Endodermal cell (in vitro differentiated cells): Measurements from ENCODE around the gene RBP4. TPM values are rescaled to one million over a fixed set of nuclear protein-coding genes. Genes with fewer than 3 reads are reported as not detected.

Experiments
- DNase-seq: peaks from one replicate; pipeline ENCODE4 v3.0.0-alpha.2; 2017
- H3K27ac ChIP-seq: 2 replicates; pipeline ENCODE4 v1.5.1; 2013; ENCODE audit warnings: mild to moderate bottlenecking, low read depth, low read length, moderate library complexity
- H3K27me3 ChIP-seq: 2 replicates; pipeline ENCODE4 v1.6.1; 2013; ENCODE audit warnings: mild to moderate bottlenecking, low read length, moderate library complexity; ENCODE audit not compliant: insufficient read depth, control insufficient read depth, poor library complexity, severe bottlenecking
- H3K36me3 ChIP-seq: 2 replicates; pipeline ENCODE4 v1.7.0; 2013; ENCODE audit warnings: mild to moderate bottlenecking, low read length, moderate library complexity; ENCODE audit not compliant: control insufficient read depth, insufficient read depth
- H3K4me1 ChIP-seq: one replicate; pipeline ENCODE4 v1.7.0; 2013; ENCODE audit warnings: low read length; ENCODE audit not compliant: control insufficient read depth, insufficient read depth
- H3K4me3 ChIP-seq: 2 replicates; pipeline ENCODE4 v1.5.1; 2013; ENCODE audit warnings: mild to moderate bottlenecking, low read length, moderate library complexity
- H3K9ac ChIP-seq: 2 replicates; pipeline ENCODE4 v1.6.1; 2013; ENCODE audit warnings: mild to moderate bottlenecking, low read length, moderate library complexity; ENCODE audit not compliant: poor library complexity, severe bottlenecking; ENCODE audit errors: extremely low read depth
- H3K9me3 ChIP-seq: 2 replicates; pipeline ENCODE4 v1.6.1; 2013; ENCODE audit warnings: mild to moderate bottlenecking, low read length, moderate library complexity; ENCODE audit not compliant: control insufficient read depth
- H3K27ac Mint-ChIP-seq: 2 replicates; pipeline ENCODE4 v1.8.0; 2020; ENCODE audit warnings: mixed read lengths
- H3K27me3 Mint-ChIP-seq: 2 replicates; pipeline ENCODE4 v1.8.0; 2021; ENCODE audit warnings: mild to moderate bottlenecking, mixed read lengths; ENCODE audit not compliant: insufficient read depth
- H3K36me3 Mint-ChIP-seq: 2 replicates; pipeline ENCODE4 v1.8.0; 2020; ENCODE audit warnings: low read depth, mixed read lengths
- H3K4me1 Mint-ChIP-seq: 2 replicates; pipeline ENCODE4 v1.8.0; 2020; ENCODE audit warnings: mixed read lengths
- H3K4me3 Mint-ChIP-seq: 2 replicates; pipeline ENCODE4 v1.8.0; 2020; ENCODE audit warnings: mild to moderate bottlenecking, moderate library complexity, mixed read lengths
- H3K9me3 Mint-ChIP-seq: 2 replicates; pipeline ENCODE4 v1.8.0; 2020; ENCODE audit warnings: mild to moderate bottlenecking, mixed read lengths
- CTCF ChIP-seq: fragments of 200-600 bp; sonication (generic); conservative IDR thresholded peaks from 2 replicates; pipeline ENCODE4 v1.5.0; 2021; ENCODE audit warnings: antibody characterized with exemption, mild to moderate bottlenecking
- WGBS, 2 experiments: methylation state at CpG; one replicate each; pipeline versions ENCODE4 v1.1.5 to v1.1.7; 2013; ENCODE audit warnings: missing lambda C conversion rate in 2 of 2, mixed read lengths in 1 of 2; ENCODE audit not compliant: insufficient coverage in 1 of 2, insufficient read length in 1 of 2; 5-methylcytosine and 5-hydroxymethylcytosine counted together
- total RNA-seq, 2 donors: library from RNA; stranded (reverse); fragmentation: NEBNext Ultra II Directional in 1 of 2; extraction: Animal tissue kit (Norgen Biotek cat#: 25700) in 1 of 2; gene quantifications; 2 replicates in 1 of 2; 3 replicates in 1 of 2; pipeline ENCODE4 v1.2.1, GENCODE V29; 2021

RBP4 gene
- total RNA-seq, 2 donors from 2014 or later = 0.82 to 0.86 TPM

- no peaks in the 10 kb centered on the region for H3K4me1 ChIP-seq
- peaks cover 8% of the 10 kb centered on the region for H3K27me3 Mint-ChIP-seq
- H3K9me3 Mint-ChIP-seq = no peaks in the 10 kb centered on the region
- no peak for TF ChIP-seq CTCF
- no peak overlapping the region for H3K4me3 ChIP-seq
- H3K27ac ChIP-seq = no peak overlapping the region
- no peaks in the 10 kb centered on the region for H3K36me3 Mint-ChIP-seq
- H3K9me3 ChIP-seq = no peaks in the 10 kb centered on the region
- H3K4me1 Mint-ChIP-seq = peaks cover 7% of the 10 kb centered on the region
- H3K4me3 Mint-ChIP-seq = no peak overlapping the region
- H3K27ac Mint-ChIP-seq = no peak overlapping the region
- WGBS, 2 experiments = 83 to 95% methylated on average over 4 of the region's 4 CpGs
- no peak for DNase-seq
- H3K36me3 ChIP-seq = no peaks in the 10 kb centered on the region
- H3K27me3 ChIP-seq = no peaks in the 10 kb centered on the region
- H3K9ac ChIP-seq = no peak overlapping the region
Observed at GRCh38 chr10:93593254-93593653, 7.8 kb downstream of the RBP4 start.

GRCh38 chr10:93591065-93591808 lies 9.8 kb downstream of the RBP4 start:
- DNase-seq = no peak
- H3K4me1 Mint-ChIP-seq = peaks cover 7% of the 10 kb centered on the region
- no peaks in the 10 kb centered on the region for H3K36me3 Mint-ChIP-seq
- WGBS, 2 experiments = 86% methylated on average over 8 of the region's 8 CpGs; no CpG with 5 or more reads in 1 of the 2 experiments
- H3K9me3 Mint-ChIP-seq = no peaks in the 10 kb centered on the region
- no peak overlapping the region for H3K27ac Mint-ChIP-seq
- no peak overlapping the region for H3K4me3 Mint-ChIP-seq
- no peaks in the 10 kb centered on the region for H3K27me3 ChIP-seq
- TF ChIP-seq CTCF = no peak
- H3K4me1 ChIP-seq = no peaks in the 10 kb centered on the region
- peaks cover 6% of the 10 kb centered on the region for H3K27me3 Mint-ChIP-seq
- H3K4me3 ChIP-seq = no peak overlapping the region
- no peak overlapping the region for H3K9ac ChIP-seq
- no peaks in the 10 kb centered on the region for H3K36me3 ChIP-seq
- H3K9me3 ChIP-seq = no peaks in the 10 kb centered on the region
- no peak overlapping the region for H3K27ac ChIP-seq

GRCh38 chr10:93590638-93591037 lies 10.4 kb downstream of the RBP4 start:
- Mint-ChIP-seq H3K27ac (no peak overlapping the region), H3K4me3 (no peak overlapping the region), H3K4me1 (peaks cover 7% of the 10 kb centered on the region), H3K27me3 (peaks cover 6% of the 10 kb centered on the region), H3K36me3 (no peaks in the 10 kb centered on the region), H3K9me3 (no peaks in the 10 kb centered on the region)
- Histone ChIP-seq H3K9ac (no peak overlapping the region), H3K36me3 (no peaks in the 10 kb centered on the region), H3K4me1 (no peaks in the 10 kb centered on the region), H3K27me3 (no peaks in the 10 kb centered on the region), H3K9me3 (no peaks in the 10 kb centered on the region), H3K27ac (no peak overlapping the region), H3K4me3 (no peak overlapping the region)
- no peak for TF ChIP-seq CTCF
- WGBS, 2 experiments = 91 to 95% methylated on average over 5 to 7 of the region's 7 CpGs
- no peak for DNase-seq
